Upper lobe of right lung (tissue), 1 donor: ENCODE data around the gene ETV6. TPM values are rescaled to one million over a fixed set of nuclear protein-coding genes. Genes with fewer than 3 reads are reported as not detected.

Experiments
- ATAC-seq: fragments of 200-7000 bp; cut with Tn5 transposase; one replicate; pipeline ENCODE4 v1.9.1; 2020; ENCODE audit warnings: mild to moderate bottlenecking, moderate library complexity
- DNase-seq: peaks from one replicate; pipeline ENCODE4 v3.0.0-alpha.2; 2020
- H3K27ac ChIP-seq: fragments of 200-600 bp; one replicate; pipeline ENCODE4 v1.8.0; 2022
- H3K27me3 ChIP-seq: fragments of 200-600 bp; one replicate; pipeline ENCODE4 v1.8.0; 2022; ENCODE audit warnings: mild to moderate bottlenecking
- H3K36me3 ChIP-seq: fragments of 200-600 bp; one replicate; pipeline ENCODE4 v1.8.0; 2022
- H3K4me1 ChIP-seq: fragments of 200-600 bp; one replicate; pipeline ENCODE4 v1.8.0; 2022
- H3K4me3 ChIP-seq: fragments of 200-600 bp; one replicate; pipeline ENCODE4 v1.8.0; 2022; ENCODE audit warnings: mild to moderate bottlenecking
- H3K9me3 ChIP-seq: fragments of 200-600 bp; one replicate; pipeline ENCODE4 v1.8.0; 2022
- intact Hi-C: fragments of 100-400 bp; cut with DNase I; formaldehyde crosslinking; loops from one replicate; pipeline ENCODE4 v1.11.0; 2022
- total RNA-seq: library from RNA; stranded (reverse); fragmentation: NEBNext Ultra II Directional; extraction: Animal tissue kit (Norgen Biotek cat#: 25700); gene quantifications from one replicate; pipeline ENCODE4 v1.2.1, GENCODE V29; 2021
- TF ChIP-seq, protein P1 (sequence below): fragments of 200-600 bp; IDR thresholded peaks from one replicate; pipeline ENCODE4 v1.8.0; 2022; ENCODE audit warnings: antibody characterized with exemption
- donor health status: DM: no; HTN: yes; CAD: no; lungs with severe emphysema.

ETV6 gene
- total RNA-seq, 1 donor from 2014 or later, result 45.0 TPM

DNA sequence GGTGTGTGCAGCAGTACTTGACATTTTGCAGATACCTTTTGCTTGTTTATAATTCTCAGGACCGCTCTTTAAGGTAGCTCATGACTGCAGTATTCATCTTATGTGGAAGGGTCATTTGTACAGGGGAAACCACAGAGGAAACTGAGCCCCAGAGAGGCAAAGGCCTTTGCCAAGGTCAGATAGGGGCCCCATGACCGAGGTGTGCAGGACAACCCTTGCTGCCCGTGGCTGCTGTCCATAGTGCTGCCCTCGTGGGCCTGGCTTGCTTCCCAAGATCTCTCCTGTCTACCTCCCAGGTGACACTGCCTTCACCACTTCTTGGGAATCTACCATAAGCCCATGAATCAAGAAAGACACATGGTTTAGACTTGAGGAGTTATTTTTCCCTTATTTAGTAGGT lies 222.6 kb downstream of the ETV6 start:
- DNase-seq (no peak), ATAC-seq (no peak)
- intact Hi-C loops, result no loop called here
- H3K4me3 ChIP-seq, result no peak overlapping the region
- peaks cover 13% of the 10 kb centered on the region for H3K4me1 ChIP-seq
- H3K27me3 ChIP-seq, result no peaks in the 10 kb centered on the region
- H3K27ac ChIP-seq, result no peak overlapping the region
- no peaks in the 10 kb centered on the region for H3K9me3 ChIP-seq
- TF ChIP-seq, protein P1, sequence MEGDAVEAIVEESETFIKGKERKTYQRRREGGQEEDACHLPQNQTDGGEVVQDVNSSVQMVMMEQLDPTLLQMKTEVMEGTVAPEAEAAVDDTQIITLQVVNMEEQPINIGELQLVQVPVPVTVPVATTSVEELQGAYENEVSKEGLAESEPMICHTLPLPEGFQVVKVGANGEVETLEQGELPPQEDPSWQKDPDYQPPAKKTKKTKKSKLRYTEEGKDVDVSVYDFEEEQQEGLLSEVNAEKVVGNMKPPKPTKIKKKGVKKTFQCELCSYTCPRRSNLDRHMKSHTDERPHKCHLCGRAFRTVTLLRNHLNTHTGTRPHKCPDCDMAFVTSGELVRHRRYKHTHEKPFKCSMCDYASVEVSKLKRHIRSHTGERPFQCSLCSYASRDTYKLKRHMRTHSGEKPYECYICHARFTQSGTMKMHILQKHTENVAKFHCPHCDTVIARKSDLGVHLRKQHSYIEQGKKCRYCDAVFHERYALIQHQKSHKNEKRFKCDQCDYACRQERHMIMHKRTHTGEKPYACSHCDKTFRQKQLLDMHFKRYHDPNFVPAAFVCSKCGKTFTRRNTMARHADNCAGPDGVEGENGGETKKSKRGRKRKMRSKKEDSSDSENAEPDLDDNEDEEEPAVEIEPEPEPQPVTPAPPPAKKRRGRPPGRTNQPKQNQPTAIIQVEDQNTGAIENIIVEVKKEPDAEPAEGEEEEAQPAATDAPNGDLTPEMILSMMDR, result no peak
- peaks cover 30% of the 10 kb centered on the region for H3K36me3 ChIP-seq

- Histone ChIP-seq H3K27ac (no peak overlapping the region), H3K4me1 (peaks cover 40% of the 10 kb centered on the region), H3K4me3 (no peak overlapping the region), H3K27me3 (no peaks in the 10 kb centered on the region), H3K9me3 (no peaks in the 10 kb centered on the region), H3K36me3 (peaks cover 14% of the 10 kb centered on the region)
- TF ChIP-seq, protein P1, result no peak
- DNase-seq (no peak), ATAC-seq (no peak)
- intact Hi-C loops, result no loop called here
Measured at GRCh38 chr12:11875414-11875935, 226.0 kb downstream of the ETV6 start.

DNA sequence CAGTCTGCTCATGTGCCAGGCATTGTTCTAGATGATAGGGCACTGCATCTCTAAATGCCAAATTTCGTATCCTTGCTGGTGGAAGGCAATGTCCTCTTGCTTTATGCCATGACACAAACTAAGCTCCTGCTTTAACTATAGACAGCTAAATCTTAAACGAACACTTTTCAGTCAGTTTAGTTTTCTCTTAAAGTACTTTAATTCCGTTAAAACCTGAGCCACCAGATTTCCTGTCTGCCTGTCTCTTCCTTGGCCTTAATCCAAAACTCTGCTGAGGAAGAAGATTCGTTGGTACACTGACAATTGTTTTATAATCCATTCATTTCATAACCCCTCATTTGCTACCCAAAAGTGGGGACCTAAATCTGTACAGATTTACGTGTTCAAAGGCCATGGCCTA lies 226.8 kb downstream of the ETV6 start:
- ATAC-seq (no peak), DNase-seq (no peak)
- Histone ChIP-seq H3K27me3 (no peaks in the 10 kb centered on the region), H3K4me3 (no peak overlapping the region), H3K36me3 (peaks cover 6% of the 10 kb centered on the region), H3K27ac (no peak overlapping the region), H3K4me1 (peaks cover 40% of the 10 kb centered on the region), H3K9me3 (no peaks in the 10 kb centered on the region)
- intact Hi-C loops, result no loop called here
- TF ChIP-seq, protein P1, result no peak

- H3K9me3 ChIP-seq, result no peaks in the 10 kb centered on the region
- ATAC-seq, result peak; percentile 13
- DNase-seq, result no peak
- H3K27ac ChIP-seq, result no peak overlapping the region
- intact Hi-C loops, result no loop called here
- no peaks in the 10 kb centered on the region for H3K36me3 ChIP-seq
- H3K27me3 ChIP-seq, result no peaks in the 10 kb centered on the region
- TF ChIP-seq, protein P1, result no peak
- no peak overlapping the region for H3K4me3 ChIP-seq
- peaks cover 40% of the 10 kb centered on the region for H3K4me1 ChIP-seq
Measured at GRCh38 chr12:11877102-11877826, 227.8 kb downstream of the ETV6 start.

- peak; percentile 43 for ATAC-seq
- H3K27ac ChIP-seq, result no peak overlapping the region
- no peak for DNase-seq
- intact Hi-C loops, result no loop called here
- H3K9me3 ChIP-seq, result no peaks in the 10 kb centered on the region
- H3K4me1 ChIP-seq, result peaks cover 40% of the 10 kb centered on the region
- no peaks in the 10 kb centered on the region for H3K36me3 ChIP-seq
- TF ChIP-seq, protein P1, result no peak
- no peaks in the 10 kb centered on the region for H3K27me3 ChIP-seq
- no peak overlapping the region for H3K4me3 ChIP-seq
Measured at GRCh38 chr12:11877869-11878780, 228.7 kb downstream of the ETV6 start.
